Measurements from ENCODE around the gene JARID2.

- no peak for TF ChIP-seq MAZ (IDR thresholded peaks at IDR 0.05; ENCODE audit: borderline replicate concordance, low read depth, low read length)
- TF ChIP-seq CTCF (conservative IDR thresholded peaks at IDR 0.05; ENCODE audit: low read depth, low read length), result no peak
- TF ChIP-seq POLR2A (IDR thresholded peaks at IDR 0.05; ENCODE audit: low read depth, low read length), result no peak
- TF ChIP-seq RAD21 (IDR thresholded peaks at IDR 0.05; ENCODE audit: low read length), result no peak
- TF ChIP-seq USF2 (IDR thresholded peaks at IDR 0.05; ENCODE audit: low read depth, low read length), result no peak
- no peak for TF ChIP-seq BHLHE40 (IDR thresholded peaks at IDR 0.05; ENCODE audit: low read depth, low read length)
- TF ChIP-seq RCOR1 (IDR thresholded peaks at IDR 0.05; ENCODE audit: insufficient replicate concordance, low read length), result no peak
- TF ChIP-seq MXI1 (IDR thresholded peaks at IDR 0.05; ENCODE audit: borderline replicate concordance, low read depth, low read length), result 0 out of 2 replicates have a peak, but pooled peaks have one; percentile 11
- TF ChIP-seq ELK1 (IDR thresholded peaks at IDR 0.05; ENCODE audit: borderline replicate concordance, low read depth, low read length), result no peak
- no peak for TF ChIP-seq CEBPB (IDR thresholded peaks at IDR 0.05; ENCODE audit: low read depth, low read length)
- no peak for TF ChIP-seq SMC3 (IDR thresholded peaks at IDR 0.05; ENCODE audit: low read depth, low read length)
Observed at GRCh38 chr6:15317934-15318902, 72.3 kb downstream of the JARID2 start.
